Psoas muscle (tissue), 8 donors: ENCODE data around the gene CUEDC1. TPM values are rescaled to one million over a fixed set of nuclear protein-coding genes. Genes with fewer than 3 reads are reported as not detected.
A peak's percentile ranks its signal among the peaks of the same experiment; 100 is the strongest.

Experiments
- ATAC-seq, 4 donors: fragments of 200-7000 bp; cut with Tn5 transposase; one replicate each; pipeline ENCODE4 v1.9.1; 2020; ENCODE audit warnings: moderate library complexity in 3 of 4, mild to moderate bottlenecking in 2 of 4
- DNase-seq, 2 donors: peaks; one replicate each; pipeline ENCODE4 v3.0.0-alpha.2; 2020
- H3K27ac ChIP-seq: fragments of 200-600 bp; one replicate; pipeline ENCODE4 v1.8.0; 2022
- H3K27me3 ChIP-seq, 3 donors: fragments of 200-600 bp in 1 of 3; one replicate each; pipeline versions ENCODE4 v1.6.1 to v1.8.0; 2013 to 2022; ENCODE audit warnings: low read length in 2 of 3, mild to moderate bottlenecking in 2 of 3, moderate library complexity in 1 of 3; ENCODE audit not compliant: insufficient read depth in 3 of 3
- H3K36me3 ChIP-seq, 2 donors: fragments of 200-600 bp in 1 of 2; one replicate each; pipeline versions ENCODE4 v1.6.1 to v1.8.0; 2013 to 2022; ENCODE audit warnings: low read depth in 1 of 2, mild to moderate bottlenecking in 1 of 2, moderate library complexity in 1 of 2; ENCODE audit not compliant: insufficient read depth in 1 of 2
- H3K4me1 ChIP-seq: fragments of 200-600 bp; one replicate; pipeline ENCODE4 v1.8.0; 2022
- H3K4me3 ChIP-seq: fragments of 200-600 bp; one replicate; pipeline ENCODE4 v1.8.0; 2022; ENCODE audit warnings: mild to moderate bottlenecking
- H3K9me3 ChIP-seq: fragments of 200-600 bp; one replicate; pipeline ENCODE4 v1.8.0; 2022
- CTCF ChIP-seq: fragments of 200-600 bp; IDR thresholded peaks from one replicate; pipeline ENCODE4 v1.8.0; 2022; ENCODE audit warnings: antibody characterized with exemption
- WGBS, 3 donors: extraction: QIAGEN DNeasy Blood & Tissue Kit; methylation state at CpG; one replicate each; pipeline versions ENCODE4 v1.1.6 to v1.1.7; 2013; 5-methylcytosine and 5-hydroxymethylcytosine counted together
- intact Hi-C, 2 donors: fragments of 100-400 bp; cut with DNase I; formaldehyde crosslinking; loops; one replicate each; pipeline versions ENCODE4 v1.11.0 to v1.14.2; 2022
- polyA plus RNA-seq, 3 donors: library from polyadenylated mRNA; stranded (reverse); fragments of 200-250 nt; gene quantifications; one replicate each; pipeline ENCODE4 v1.2.3, GENCODE V29; 2013
- total RNA-seq, 4 donors: library from RNA; stranded (reverse); fragmentation: NEBNext Ultra II Directional in 2 of 4; extraction: Animal tissue kit (Norgen Biotek cat#: 25700) in 2 of 4; gene quantifications; one replicate each; pipeline versions ENCODE4 v1.2.1 to v1.2.4, GENCODE V29; 2021 to 2023
- donor health status: healthy with polysubstance abuse.
- donor health status: DM: no; HTN: no; CAD: no; lungs with moderate emphysema.
- donor health status: Bipolar disorder and iron deficiency.
- donor health status: healthy.
- donor health status: DM: yes; HTN: yes; CAD: no.
- donor health status: DM: no; HTN: no; CAD: no.
- donor health status: DM: no; HTN: no; CAD: no.
- donor health status: DM: yes; HTN: yes; CAD: no.

CUEDC1 gene
- total and polyA plus RNA-seq, 7 donors: 28.0 to 67.2 (median 46.4) TPM

GRCh38 chr17:57879437-57880085 is 75.7 kb downstream of the CUEDC1 start:
- intact Hi-C loops: loop anchor here in 1 of 2 donors (5.0 kb wide), 1 partner anchor 113 kb away; no protein-coding TSS in a partner anchor
- peak overlapping the region; percentile 84 for H3K27ac ChIP-seq
- no peaks in the 10 kb centered on the region for H3K9me3 ChIP-seq
- peaks cover 67% of the 10 kb centered on the region for H3K4me1 ChIP-seq
- TF ChIP-seq CTCF: no peak
- DNase-seq: peak; percentile 61 to 85
- 41 to 55% (median 54%) methylated on average over 12 of the region's 12 CpGs for WGBS, 3 donors
- peaks cover 0 to 21% of the 10 kb centered on the region in 2 donors for H3K36me3 ChIP-seq
- H3K4me3 ChIP-seq: no peak overlapping the region
- ATAC-seq: peak; percentile 62 to 73 (median 68)
- H3K27me3 ChIP-seq: no peaks in the 10 kb centered on the region

- peak overlapping the region; percentile 84 for H3K27ac ChIP-seq
Measured at GRCh38 chr17:57877803-57878377, 77.3 kb downstream of the CUEDC1 start.

GRCh38 chr17:57876866-57877237 is 78.4 kb downstream of the CUEDC1 start:
- Histone ChIP-seq H3K4me3 (no peak overlapping the region), H3K9me3 (no peaks in the 10 kb centered on the region), H3K36me3 (peaks cover 2 to 23% of the 10 kb centered on the region in 2 donors), H3K27ac (peak overlapping the region; percentile 84), H3K27me3 (no peaks in the 10 kb centered on the region), H3K4me1 (peaks cover 88% of the 10 kb centered on the region)
- intact Hi-C loops: no loop called here
- 76 to 90% (median 76%) methylated on average over 2 of the region's 2 CpGs for WGBS, 3 donors
- DNase-seq: no peak
- no peak for ATAC-seq
- no peak for TF ChIP-seq CTCF

More at GRCh38 chr17:57877803-57878377, 77.3 kb downstream of the CUEDC1 start:
- WGBS, 3 donors: 47 to 79% (median 48%) methylated on average over 9 of the region's 9 CpGs
- intact Hi-C loops: no loop called here
- Histone ChIP-seq H3K4me3 (no peak overlapping the region), H3K36me3 (peaks cover 0 to 14% of the 10 kb centered on the region in 2 donors), H3K4me1 (peaks cover 81% of the 10 kb centered on the region), H3K27me3 (no peaks in the 10 kb centered on the region), H3K9me3 (no peaks in the 10 kb centered on the region)
- peak; percentile 7 to 47 (median 28) for ATAC-seq
- TF ChIP-seq CTCF: no peak
- no peak for DNase-seq

DNA sequence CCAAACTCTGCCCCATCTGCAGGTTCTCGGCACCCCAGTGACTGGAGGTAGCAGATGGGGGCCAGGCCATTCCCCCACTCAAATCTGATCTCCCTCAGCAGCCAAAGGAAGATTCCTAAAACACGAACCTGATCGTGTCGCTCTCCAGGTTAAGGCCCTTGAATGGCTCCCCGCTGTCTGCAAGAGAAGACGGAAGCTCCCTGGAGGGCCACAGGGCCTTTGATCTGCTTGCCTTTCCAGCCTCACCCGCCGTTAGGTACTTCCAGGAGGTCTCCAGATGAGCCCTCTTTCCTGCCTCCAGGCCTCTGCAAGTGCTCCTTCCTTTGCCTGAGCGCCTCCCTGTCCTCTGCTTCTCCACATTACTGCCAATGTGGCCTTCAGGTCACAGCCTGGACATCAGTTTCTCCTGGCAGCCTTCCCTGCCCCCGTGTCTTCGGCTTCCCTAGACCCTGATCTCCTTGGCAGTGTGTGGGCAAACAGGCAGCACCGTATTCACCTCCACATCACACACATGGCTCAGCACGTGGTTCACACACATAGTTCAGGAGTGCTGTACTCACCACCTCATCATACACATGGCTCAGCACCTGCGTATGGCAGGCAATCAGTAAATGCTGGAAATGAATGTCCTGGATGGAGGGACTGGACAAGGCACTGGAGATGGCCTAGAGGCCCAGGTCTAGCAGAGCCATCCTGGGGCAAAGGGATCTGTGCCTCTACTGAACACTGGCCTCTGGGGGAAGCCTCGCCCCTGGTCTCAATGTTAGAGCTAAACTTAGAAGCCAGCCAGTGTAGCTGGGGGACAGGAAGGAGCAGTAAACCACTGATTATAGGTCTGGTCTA is 79.0 kb downstream of the CUEDC1 start:
- Histone ChIP-seq H3K9me3 (no peaks in the 10 kb centered on the region), H3K4me1 (peaks cover 84% of the 10 kb centered on the region), H3K4me3 (no peak overlapping the region), H3K27ac (peak overlapping the region; percentile 84), H3K36me3 (peaks cover 3 to 29% of the 10 kb centered on the region in 2 donors), H3K27me3 (no peaks in the 10 kb centered on the region)
- WGBS, 3 donors: 62 to 75% (median 69%) methylated on average over 15 of the region's 15 CpGs
- no peak for TF ChIP-seq CTCF
- DNase-seq (no peak), ATAC-seq (no peak)
- intact Hi-C loops: no loop called here
